ENCODE data around the gene CLP1.

CLP1 gene

DNA sequence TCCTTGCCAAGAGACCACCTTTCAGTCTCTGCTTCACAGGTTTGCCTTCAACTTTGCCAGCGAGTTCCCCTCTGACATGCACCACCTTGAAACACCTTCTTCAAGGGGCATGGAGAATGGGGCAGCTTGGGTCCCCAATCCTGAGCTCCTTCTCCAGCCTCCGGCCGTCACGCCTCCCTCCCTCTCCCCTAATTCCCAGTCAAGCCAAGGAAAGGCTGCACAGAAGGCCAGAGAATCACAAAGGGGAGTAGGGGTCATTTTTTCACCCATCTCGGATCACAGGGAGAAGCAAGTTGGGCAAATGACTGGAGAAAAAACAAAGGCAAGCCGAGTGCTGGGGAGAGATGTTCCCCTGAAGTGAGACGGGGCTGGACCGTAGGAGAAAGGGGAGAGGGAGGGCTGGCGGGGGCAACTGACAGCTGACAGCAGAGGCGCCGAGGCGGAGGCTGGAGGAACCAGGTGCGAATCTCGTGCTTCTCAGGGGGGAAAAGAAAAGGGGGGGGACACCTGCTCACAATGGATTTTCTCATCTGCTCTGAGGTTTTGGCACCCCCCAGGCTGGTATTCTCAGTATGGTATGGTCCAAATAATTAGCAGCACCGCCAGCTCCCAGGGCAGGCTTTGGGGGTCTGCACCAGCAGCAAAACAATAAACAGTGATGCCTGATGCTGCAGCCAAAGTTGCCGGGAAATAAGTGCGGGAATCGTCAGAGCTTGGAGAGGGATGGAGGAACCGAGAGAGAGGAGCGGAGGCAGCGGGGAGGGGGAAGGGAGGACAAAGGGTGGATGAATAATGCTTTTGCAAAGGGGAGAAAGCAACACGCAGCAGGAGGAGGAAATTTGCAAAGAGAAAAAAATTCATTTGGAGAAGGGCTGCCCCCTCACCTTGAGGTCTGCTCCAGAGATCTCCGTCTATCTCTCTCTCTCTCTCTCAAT, 8.5 kb upstream of the CLP1 start:
- no peaks in the 10 kb centered on the region for H3K9me3 ChIP-seq (replicated peaks in 1 of 2; ENCODE audit: control insufficient read depth in 2 of 2, insufficient read depth in 1 of 2, low read depth in 1 of 2, low read length in 2 of 2)
- no peak for DNase-seq (ENCODE audit: low spot score)
- no peak overlapping the region for H2BK12ac ChIP-seq (ENCODE audit: low read length)
- no peak overlapping the region for H3K4ac ChIP-seq (ENCODE audit: low read length)
- no CpG with 5 or more reads among the region's 23 CpGs for WGBS, 2 donors (ENCODE audit: extremely low coverage in 2 of 2, insufficient read length in 2 of 2, insufficient replicate concordance in 1 of 2)
- H3K4me3 ChIP-seq (ENCODE audit: low read length in 2 of 2): peak overlapping the region; percentile 8 to 71
- no peak overlapping the region for H2AFZ ChIP-seq (ENCODE audit: low read length)
- H2AK5ac ChIP-seq (ENCODE audit: low read depth, low read length): no peak overlapping the region
- no peak overlapping the region for H4K8ac ChIP-seq (ENCODE audit: low read depth, low read length)
- H3K14ac ChIP-seq (ENCODE audit: low read length): no peak overlapping the region
- H3K79me1 ChIP-seq (ENCODE audit: low read depth, low read length): peaks cover 2% of the 10 kb centered on the region
- H3K36me3 ChIP-seq (replicated peaks in 1 of 2; ENCODE audit: control insufficient read depth in 2 of 2, insufficient read depth in 2 of 2, low read length in 2 of 2): peaks cover 0 to 26% of the 10 kb centered on the region in 2 donors
- peak overlapping the region; percentile 68 for H2BK5ac ChIP-seq (ENCODE audit: low read length)
- H3K23ac ChIP-seq (ENCODE audit: low read depth, low read length, poor library complexity): peak overlapping the region; percentile 90
- no peak overlapping the region for H2BK120ac ChIP-seq (ENCODE audit: low read depth, low read length)
- no peak overlapping the region for H2BK15ac ChIP-seq (ENCODE audit: low read length)
- H3K27ac ChIP-seq (replicated peaks; ENCODE audit: low read length): peak overlapping the region; percentile 86
- peak overlapping the region; percentile 61 for H3K4me2 ChIP-seq (ENCODE audit: insufficient read depth, low read length, poor library complexity, severe bottlenecking)
- H4K91ac ChIP-seq (ENCODE audit: low read depth, low read length, poor library complexity): no peak overlapping the region
- peak overlapping the region; percentile 76 for H3K18ac ChIP-seq (ENCODE audit: low read length)
- peak overlapping the region; percentile 72 for H3K9ac ChIP-seq (ENCODE audit: low read depth, low read length, poor library complexity)
- H3K27me3 ChIP-seq (ENCODE audit: control insufficient read depth in 3 of 3, insufficient read depth in 3 of 3, low read depth in 1 of 3, low read length in 3 of 3): no peaks in the 10 kb centered on the region
- H3K4me1 ChIP-seq (ENCODE audit: control insufficient read depth in 2 of 2, insufficient read depth in 1 of 2, low read depth in 1 of 2, low read length in 2 of 2): peaks cover 48 to 63% of the 10 kb centered on the region in 2 donors

DNA sequence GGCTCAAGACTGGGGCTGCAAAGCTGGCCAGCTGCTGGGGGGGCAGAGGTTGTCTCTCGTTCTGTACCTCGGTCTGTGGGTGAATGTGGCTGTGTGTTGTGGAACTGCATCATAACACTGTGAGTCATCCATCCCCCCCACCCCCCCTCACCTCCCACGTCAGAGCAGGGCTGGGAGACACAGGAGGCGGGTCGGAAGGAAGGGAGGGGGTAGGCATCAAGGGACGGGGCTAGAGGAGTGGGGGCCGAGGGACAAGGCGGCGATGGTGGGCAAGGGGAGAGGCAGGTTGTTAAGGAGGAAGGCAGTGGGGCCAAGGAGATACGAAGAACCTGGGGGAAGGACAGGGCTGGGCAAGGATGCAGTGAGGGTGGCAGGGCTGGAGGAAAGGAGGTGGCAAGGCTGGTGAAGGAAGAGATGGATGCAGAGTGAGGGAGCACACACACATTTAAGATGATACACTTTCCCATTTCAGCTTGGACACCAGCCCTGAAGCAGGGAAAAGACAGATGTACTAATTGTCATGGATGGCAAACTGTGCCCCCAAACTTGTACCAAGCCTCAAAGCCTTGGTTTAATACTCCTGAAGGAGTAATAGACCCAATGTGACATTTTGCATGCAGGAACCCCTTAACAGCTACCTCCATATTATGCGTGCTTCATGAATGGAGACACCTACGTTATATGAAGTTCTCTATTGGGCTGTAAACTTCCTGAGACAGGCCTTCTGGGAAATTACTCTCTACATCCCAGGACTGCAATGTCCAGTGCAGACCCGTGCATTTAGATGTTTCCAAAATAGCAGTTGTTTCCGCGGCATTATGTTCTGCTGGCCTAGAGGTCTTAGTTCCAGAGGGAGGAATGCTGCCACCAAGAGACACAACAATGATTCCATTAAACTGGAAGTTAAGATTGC, 7.5 kb upstream of the CLP1 start, which contains the start of gene YPEL4:
Gene YPEL4 (minus strand): TSS at position 87 of the 913 bp plus-strand sequence. CDS start 2,805 bp downstream, outside the sequence.
- Histone ChIP-seq H3K14ac (ENCODE audit: low read length) (no peak within 1 kb of the TSS), H3K9ac (ENCODE audit: low read depth, low read length, poor library complexity) (peak within 1 kb of the TSS; percentile 95), H2BK120ac (ENCODE audit: low read depth, low read length) (no peak within 1 kb of the TSS), H2BK12ac (ENCODE audit: low read length) (no peak within 1 kb of the TSS), H3K36me3 (replicated peaks in 1 of 2; ENCODE audit: control insufficient read depth in 2 of 2, insufficient read depth in 2 of 2, low read length in 2 of 2) (peaks cover 0 to 18% of the 10 kb centered on the region in 2 donors), H3K23ac (ENCODE audit: low read depth, low read length, poor library complexity) (peak within 1 kb of the TSS; percentile 96), H3K9me3 (replicated peaks in 1 of 2; ENCODE audit: control insufficient read depth in 2 of 2, insufficient read depth in 1 of 2, low read depth in 1 of 2, low read length in 2 of 2) (no peaks in the 10 kb centered on the region), H3K18ac (ENCODE audit: low read length) (peak within 1 kb of the TSS; percentile 89), H3K27ac (replicated peaks; ENCODE audit: low read length) (peak within 1 kb of the TSS; percentile 86), H2AK5ac (ENCODE audit: low read depth, low read length) (no peak within 1 kb of the TSS), H3K79me1 (ENCODE audit: low read depth, low read length) (peaks cover 2% of the 10 kb centered on the region), H3K4me3 (ENCODE audit: low read length in 2 of 2) (peak within 1 kb of the TSS; percentile 8 to 75), H3K27me3 (ENCODE audit: control insufficient read depth in 3 of 3, insufficient read depth in 3 of 3, low read depth in 1 of 3, low read length in 3 of 3) (no peaks in the 10 kb centered on the region), H4K8ac (ENCODE audit: low read depth, low read length) (no peak within 1 kb of the TSS), H2AFZ (ENCODE audit: low read length) (no peak within 1 kb of the TSS), H4K91ac (ENCODE audit: low read depth, low read length, poor library complexity) (no peak within 1 kb of the TSS), H3K4me1 (ENCODE audit: control insufficient read depth in 2 of 2, insufficient read depth in 1 of 2, low read depth in 1 of 2, low read length in 2 of 2) (peaks cover 45 to 58% of the 10 kb centered on the region in 2 donors), H3K4me2 (ENCODE audit: insufficient read depth, low read length, poor library complexity, severe bottlenecking) (peak within 1 kb of the TSS; percentile 61), H3K4ac (ENCODE audit: low read length) (no peak within 1 kb of the TSS), H2BK15ac (ENCODE audit: low read length) (no peak within 1 kb of the TSS), H2BK5ac (ENCODE audit: low read length) (peak within 1 kb of the TSS; percentile 68)
- no peak for DNase-seq (ENCODE audit: low spot score)
- no CpG with 5 or more reads among the region's 15 CpGs for WGBS, 2 donors (ENCODE audit: extremely low coverage in 2 of 2, insufficient read length in 2 of 2, insufficient replicate concordance in 1 of 2)

DNA sequence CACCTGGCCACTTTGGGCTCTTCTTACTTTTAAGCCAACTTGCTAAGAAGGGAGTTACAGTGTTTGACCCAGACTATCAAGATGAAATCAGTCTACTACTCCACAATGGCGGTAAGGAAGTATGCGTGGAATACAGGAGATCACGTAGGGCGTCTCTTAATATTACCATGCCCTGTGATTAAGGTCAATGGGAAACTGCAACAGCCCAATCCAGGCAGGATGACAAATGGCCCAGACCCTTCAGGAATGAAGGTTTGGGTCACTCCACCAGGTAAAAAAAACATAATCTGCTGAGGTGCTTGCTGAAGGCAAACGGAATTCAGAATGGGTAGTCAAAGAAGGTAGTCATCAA, 6.8 kb upstream of the CLP1 start:
- Histone ChIP-seq H4K8ac (ENCODE audit: low read depth, low read length) (no peak overlapping the region), H3K9ac (ENCODE audit: low read depth, low read length, poor library complexity) (no peak overlapping the region), H3K79me1 (ENCODE audit: low read depth, low read length) (peaks cover 2% of the 10 kb centered on the region), H3K18ac (ENCODE audit: low read length) (no peak overlapping the region), H3K4me2 (ENCODE audit: insufficient read depth, low read length, poor library complexity, severe bottlenecking) (no peak overlapping the region), H3K23ac (ENCODE audit: low read depth, low read length, poor library complexity) (no peak overlapping the region), H3K9me3 (replicated peaks in 1 of 2; ENCODE audit: control insufficient read depth in 2 of 2, insufficient read depth in 1 of 2, low read depth in 1 of 2, low read length in 2 of 2) (no peaks in the 10 kb centered on the region), H3K36me3 (replicated peaks in 1 of 2; ENCODE audit: control insufficient read depth in 2 of 2, insufficient read depth in 2 of 2, low read length in 2 of 2) (peaks cover 0 to 12% of the 10 kb centered on the region in 2 donors), H2BK5ac (ENCODE audit: low read length) (no peak overlapping the region), H3K14ac (ENCODE audit: low read length) (no peak overlapping the region), H2BK120ac (ENCODE audit: low read depth, low read length) (no peak overlapping the region), H3K27ac (replicated peaks; ENCODE audit: low read length) (no peak overlapping the region), H3K4me1 (ENCODE audit: control insufficient read depth in 2 of 2, insufficient read depth in 1 of 2, low read depth in 1 of 2, low read length in 2 of 2) (peaks cover 41 to 52% of the 10 kb centered on the region in 2 donors), H3K27me3 (ENCODE audit: control insufficient read depth in 3 of 3, insufficient read depth in 3 of 3, low read depth in 1 of 3, low read length in 3 of 3) (no peaks in the 10 kb centered on the region), H3K4ac (ENCODE audit: low read length) (no peak overlapping the region), H3K4me3 (ENCODE audit: low read length in 2 of 2) (no peak overlapping the region), H4K91ac (ENCODE audit: low read depth, low read length, poor library complexity) (no peak overlapping the region), H2AK5ac (ENCODE audit: low read depth, low read length) (no peak overlapping the region), H2BK15ac (ENCODE audit: low read length) (no peak overlapping the region), H2AFZ (ENCODE audit: low read length) (no peak overlapping the region), H2BK12ac (ENCODE audit: low read length) (no peak overlapping the region)
- no peak for DNase-seq (ENCODE audit: low spot score)
- WGBS, 2 donors (ENCODE audit: extremely low coverage in 2 of 2, insufficient read length in 2 of 2, insufficient replicate concordance in 1 of 2): no CpG with 5 or more reads among the region's 5 CpGs

Measured in neuronal stem cell (in vitro differentiated cells).